A549 treated with DMSO at 1 μM for 4 hours (cell line): ENCODE data around the gene UBE4A. TPM values are rescaled to one million over a fixed set of nuclear protein-coding genes. Genes with fewer than 3 reads are reported as not detected.

Source experiments
- total RNA-seq: library from RNA; stranded (reverse); fragments of 200-300 nt; extraction: Qiagen RNA extraction; gene quantifications from 5 replicates; pipeline ENCODE4 v1.2.3, GENCODE V29; 2022; ENCODE audit warnings: low read depth

UBE4A gene
- 10.4 to 12.7 TPM (median 12.0 TPM) in 5 replicates for total RNA-seq

GRCh38 chr11:118359295-118359958 is at the start of gene UBE4A:
TSS of gene UBE4A (plus strand) at chr11:118359600. CDS start at chr11:118365081, 5,481 bp downstream.

GRCh38 chr11:118342503-118343161 is 16.8 kb upstream of the UBE4A start, which contains the start of gene CD3D:
TSS of gene CD3D (minus strand) at chr11:118342705. CDS start at chr11:118342607, 98 bp downstream.

GRCh38 chr11:118343981-118344515 is 15.4 kb upstream of the UBE4A start, which contains the start of gene CD3G:
TSS of gene CD3G (plus strand) at chr11:118344344. CDS start at chr11:118344424, 80 bp downstream.

GRCh38 chr11:118401151-118401879 is 41.9 kb downstream of the UBE4A start, which contains the start of gene ATP5MG:
TSS of gene ATP5MG (plus strand) at chr11:118401606. CDS start at chr11:118401666, 60 bp downstream.

GRCh38 chr11:118435893-118436624 is 76.7 kb downstream of the UBE4A start, which contains the start of gene KMT2A:
TSS of gene KMT2A (plus strand) at chr11:118436492. CDS start at chr11:118436513, 21 bp downstream.

Other genes starting within 250 kb of the UBE4A start
- 0.02 to 0.06 TPM (median 0.05 TPM) in 5 replicates for gene SCN4B, start 206.8 kb upstream of the UBE4A start, total RNA-seq
- not detected in 5 replicates for gene SCN2B, start 183.0 kb upstream of the UBE4A start, total RNA-seq
- not detected in 5 replicates for gene JAML, start 134.6 kb upstream of the UBE4A start, total RNA-seq
- 0.35 to 0.45 TPM (median 0.40 TPM) in 5 replicates for gene MPZL3, start 107.2 kb upstream of the UBE4A start, total RNA-seq
- 0.08 TPM in 1 of 5 replicates, not detected in the others for gene MPZL2, start 95.3 kb upstream of the UBE4A start, total RNA-seq
- gene CD3E, start 54.9 kb upstream of the UBE4A start, total RNA-seq = not detected in 5 replicates
- not detected in 5 replicates for gene CD3D, start 16.9 kb upstream of the UBE4A start, total RNA-seq
- gene CD3G, start 15.3 kb upstream of the UBE4A start, total RNA-seq = not detected in 5 replicates
- 156 to 194 TPM (median 189 TPM) in 5 replicates for gene ATP5MG, start 42.0 kb downstream of the UBE4A start, total RNA-seq
- 12.5 to 16.8 TPM (median 15.2 TPM) in 5 replicates for gene KMT2A, start 76.9 kb downstream of the UBE4A start, total RNA-seq
- not detected in 5 replicates for gene TTC36, start 167.9 kb downstream of the UBE4A start, total RNA-seq
- gene TMEM25, start 171.6 kb downstream of the UBE4A start, total RNA-seq = 0.20 to 0.56 TPM (median 0.45 TPM) in 5 replicates
- 15.8 to 17.2 TPM (median 16.5 TPM) in 5 replicates for gene IFT46, start 206.3 kb downstream of the UBE4A start, total RNA-seq
- 93.8 to 106 TPM (median 99.1 TPM) in 5 replicates for gene ARCN1, start 212.8 kb downstream of the UBE4A start, total RNA-seq
- gene PHLDB1, start 248.0 kb downstream of the UBE4A start, total RNA-seq = 10.4 to 13.6 TPM (median 10.6 TPM) in 5 replicates